CD4-positive, alpha-beta T cell treated with Interleukin-21 for 1 hour (primary cell): ENCODE results near the gene GYS1.

Source experiments
- DNase-seq: peaks from one replicate; pipeline ENCODE4 v3.0.0-alpha.2; 2020

Gene GYS1

DNA sequence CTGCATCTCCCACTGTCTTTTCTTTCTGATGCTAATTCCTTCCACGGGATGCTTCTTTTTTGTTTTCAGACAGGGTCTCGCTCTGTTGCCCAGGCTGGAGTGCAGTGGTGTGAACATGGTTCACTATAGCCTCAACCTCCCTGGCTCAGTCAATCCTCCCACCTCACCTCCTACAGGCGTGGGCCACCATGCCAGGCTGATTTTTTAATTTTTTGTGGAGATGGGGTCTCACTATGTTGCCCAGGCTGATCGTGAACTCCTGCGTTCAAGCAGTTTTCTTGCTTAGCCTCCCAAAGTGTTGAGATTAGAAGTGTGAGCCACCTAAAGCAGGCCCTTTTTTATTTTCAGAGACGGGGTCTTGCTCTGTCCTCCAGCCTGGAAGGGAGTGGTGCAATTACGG is 4.8 kb downstream of the GYS1 start:
- DNase-seq, result no peak

DNA sequence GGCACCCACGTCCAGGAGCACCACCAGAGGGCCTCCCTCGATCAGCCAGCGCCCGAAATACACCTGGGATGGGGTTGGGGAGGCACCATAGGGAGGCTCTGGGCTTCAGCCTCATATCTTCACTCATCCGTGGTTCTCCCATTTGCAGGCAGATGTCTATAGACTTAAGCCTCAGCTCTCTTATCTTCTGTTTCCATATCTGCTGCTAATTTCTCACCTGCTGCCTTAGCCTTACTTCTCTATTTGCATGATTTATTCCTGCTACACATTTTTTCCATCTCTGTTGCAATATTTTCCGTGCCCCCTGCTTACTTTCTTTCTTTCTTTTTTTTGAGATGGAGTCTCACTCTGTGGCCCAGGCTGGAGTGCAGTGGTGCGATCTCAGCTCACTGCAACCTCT is 5.8 kb downstream of the GYS1 start:
- no peak for DNase-seq

DNA sequence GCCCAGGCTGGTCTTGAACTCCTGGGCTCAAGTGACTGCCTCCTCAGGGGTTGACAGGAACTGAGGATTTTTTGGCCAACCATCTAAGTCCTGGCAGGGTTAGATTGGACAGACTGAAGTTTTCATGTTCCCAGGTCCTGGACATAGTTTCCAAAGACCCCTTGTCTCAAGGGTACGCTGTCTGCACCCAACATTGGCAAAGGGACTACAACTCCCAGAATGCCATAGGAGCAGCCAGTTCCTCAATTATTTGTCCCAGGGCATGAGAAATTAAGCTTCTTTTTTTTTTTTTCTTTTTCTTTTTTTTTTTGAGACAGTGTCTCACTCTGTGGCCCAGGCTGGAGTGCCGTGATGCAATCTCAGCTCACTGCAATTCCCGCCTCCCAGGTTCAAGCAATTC is 6.9 kb downstream of the GYS1 start:
- DNase-seq, result no peak

DNA sequence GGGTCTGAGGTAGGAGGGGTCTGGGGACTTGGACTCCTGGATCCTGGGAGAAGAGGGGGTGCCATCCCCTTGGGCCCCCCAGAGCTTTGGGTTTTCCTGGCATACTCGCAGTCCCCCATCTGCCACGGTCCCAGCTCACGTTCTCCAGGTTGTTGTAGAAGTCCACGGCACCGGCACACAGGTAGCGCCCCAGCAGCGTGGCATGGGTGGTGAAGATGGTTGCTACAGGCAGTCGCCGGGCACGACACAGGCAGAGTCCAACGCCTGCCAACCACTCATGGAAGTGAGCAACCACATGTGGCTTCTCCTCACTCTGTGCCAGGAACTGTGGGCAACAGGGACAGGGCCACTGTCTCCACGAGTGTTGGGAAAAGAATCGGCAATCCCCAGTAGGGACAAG is 7.4 kb downstream of the GYS1 start:
- DNase-seq, result no peak

DNA sequence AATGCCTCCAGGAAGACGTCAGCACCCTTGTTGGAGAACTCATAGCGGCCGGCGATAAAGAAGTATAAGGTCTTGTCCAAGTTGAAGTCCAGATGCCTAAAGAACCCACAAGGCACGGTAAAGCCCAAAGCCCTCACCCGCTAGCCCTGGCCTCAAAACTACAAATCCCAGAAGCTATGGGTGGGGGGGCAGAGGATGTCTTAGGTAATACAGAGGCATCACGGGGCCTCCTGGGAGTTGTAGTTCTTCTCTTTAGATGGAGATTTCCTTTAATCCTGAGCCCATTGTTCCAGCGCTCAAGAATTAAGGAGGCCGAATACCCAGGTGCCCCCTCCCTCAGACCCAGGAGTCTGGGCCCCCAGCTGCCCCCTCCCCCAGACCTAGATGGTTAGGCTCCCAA is 10.8 kb downstream of the GYS1 start:
- no peak for DNase-seq

DNA sequence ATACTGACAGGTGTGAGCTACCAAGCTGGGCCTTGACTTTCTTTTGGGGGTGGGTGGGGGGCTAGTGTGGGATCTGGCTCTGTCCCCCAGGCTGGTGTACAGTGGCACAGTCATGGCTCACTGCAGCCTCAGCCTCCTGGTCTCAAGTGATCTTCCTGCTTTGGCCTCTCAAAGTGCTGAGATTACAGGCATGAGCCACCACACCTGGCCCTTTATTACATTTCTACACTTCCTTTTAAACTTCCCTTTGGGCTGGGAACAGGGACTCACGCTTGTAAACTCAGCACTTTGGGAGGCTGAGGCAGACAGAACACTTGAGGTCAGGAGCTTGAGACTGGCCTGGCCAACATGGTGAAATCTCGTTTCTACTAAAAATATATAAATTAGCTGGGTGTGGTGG is 16.0 kb downstream of the GYS1 start:
- no peak for DNase-seq

DNA sequence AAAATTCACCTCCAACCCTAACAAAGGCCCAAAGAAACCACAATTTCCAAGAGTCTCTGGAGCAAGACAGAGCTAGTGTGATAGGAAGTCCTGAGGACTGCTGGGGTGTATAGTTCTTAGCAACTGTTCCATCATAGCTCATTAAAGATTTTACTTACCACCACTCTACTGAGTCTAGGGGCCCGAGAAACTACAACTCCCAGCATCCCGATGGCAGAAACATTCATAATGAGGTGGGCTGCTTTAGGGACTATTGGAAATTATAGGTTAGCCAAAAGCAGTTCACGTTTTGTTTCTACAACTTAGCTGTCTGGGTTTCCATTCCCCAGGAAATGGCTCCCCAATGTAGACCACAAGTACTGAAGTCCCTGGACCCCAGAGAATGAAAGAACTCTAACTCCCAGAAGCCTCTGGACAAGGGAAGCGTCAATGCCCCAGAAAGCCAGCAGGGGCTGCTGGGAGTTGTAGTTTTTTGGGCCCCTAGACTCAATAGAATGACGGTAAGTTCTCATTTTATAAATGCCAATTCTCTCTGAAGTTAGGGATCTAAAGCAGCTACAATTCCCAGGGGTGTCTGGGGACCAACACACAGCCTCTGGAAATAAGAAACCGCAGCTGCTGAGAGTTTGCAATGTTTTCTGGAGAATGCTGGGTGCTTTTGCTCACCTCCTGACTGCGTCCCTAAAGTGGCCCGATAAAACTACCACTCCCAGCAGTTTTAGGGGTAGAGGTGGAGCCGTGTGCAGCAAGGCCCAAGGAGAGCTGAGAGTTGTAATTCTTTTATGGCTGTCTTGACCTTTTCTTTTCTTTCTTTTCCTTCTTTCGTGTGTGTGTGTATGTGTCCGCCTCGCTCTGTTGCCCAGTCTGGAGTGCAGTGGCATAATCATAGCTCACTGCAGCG is 16.9 kb downstream of the GYS1 start:
- peak; percentile 59 for DNase-seq

DNA sequence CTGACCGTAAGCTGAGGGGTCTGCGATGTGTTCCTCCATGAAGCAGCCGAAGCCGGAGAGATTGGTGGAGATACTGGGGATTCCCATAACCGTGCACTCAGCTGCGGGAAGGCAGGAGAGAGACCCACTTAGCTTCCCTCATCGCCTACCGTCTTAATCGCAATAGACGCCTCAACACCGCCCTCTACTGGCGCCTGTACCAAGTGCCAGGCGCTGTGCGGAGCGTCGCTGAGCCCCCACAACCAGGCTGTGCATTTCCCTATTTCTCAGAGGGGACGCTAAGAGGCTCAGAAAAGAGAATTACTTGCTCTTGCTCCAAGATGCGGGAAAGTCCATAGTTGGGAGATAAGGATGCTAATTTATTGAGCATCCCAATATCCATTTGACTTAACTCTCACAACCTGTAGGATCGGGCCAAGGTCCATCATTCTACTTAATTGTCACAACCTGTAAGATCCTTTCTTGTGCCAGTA is 22.1 kb downstream of the GYS1 start:
- DNase-seq, result peak; percentile 81

DNA sequence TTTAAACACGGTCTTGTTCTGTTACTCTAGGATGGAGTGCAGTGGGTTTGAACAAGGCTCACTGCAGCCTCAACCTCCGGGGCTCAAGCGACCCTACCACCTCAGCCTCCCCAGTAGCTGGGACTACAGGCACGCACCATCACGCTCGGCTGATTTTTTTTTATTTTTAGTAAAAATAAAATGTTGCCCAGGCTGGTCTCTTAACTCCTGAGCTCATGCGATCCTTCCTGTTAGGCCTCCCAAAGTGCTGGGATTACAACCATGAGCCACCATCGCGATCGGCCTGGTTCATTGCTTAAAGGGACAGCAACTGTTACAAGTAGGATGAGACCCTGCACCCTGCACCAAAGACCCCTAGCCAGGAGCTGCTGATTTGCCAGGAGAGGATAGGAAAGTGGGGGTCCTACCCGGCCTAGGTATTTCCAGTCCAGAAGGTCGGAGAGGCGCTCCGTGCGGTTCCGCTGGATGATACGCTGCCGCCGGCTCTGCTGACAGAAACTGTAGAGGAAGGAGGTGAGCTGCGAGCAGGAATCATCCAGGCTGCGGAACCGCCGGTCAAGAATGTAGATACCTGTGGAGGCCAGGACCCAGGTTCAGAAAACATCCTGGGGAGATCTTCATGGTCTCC is 22.9 kb downstream of the GYS1 start:
- no peak for DNase-seq

DNA sequence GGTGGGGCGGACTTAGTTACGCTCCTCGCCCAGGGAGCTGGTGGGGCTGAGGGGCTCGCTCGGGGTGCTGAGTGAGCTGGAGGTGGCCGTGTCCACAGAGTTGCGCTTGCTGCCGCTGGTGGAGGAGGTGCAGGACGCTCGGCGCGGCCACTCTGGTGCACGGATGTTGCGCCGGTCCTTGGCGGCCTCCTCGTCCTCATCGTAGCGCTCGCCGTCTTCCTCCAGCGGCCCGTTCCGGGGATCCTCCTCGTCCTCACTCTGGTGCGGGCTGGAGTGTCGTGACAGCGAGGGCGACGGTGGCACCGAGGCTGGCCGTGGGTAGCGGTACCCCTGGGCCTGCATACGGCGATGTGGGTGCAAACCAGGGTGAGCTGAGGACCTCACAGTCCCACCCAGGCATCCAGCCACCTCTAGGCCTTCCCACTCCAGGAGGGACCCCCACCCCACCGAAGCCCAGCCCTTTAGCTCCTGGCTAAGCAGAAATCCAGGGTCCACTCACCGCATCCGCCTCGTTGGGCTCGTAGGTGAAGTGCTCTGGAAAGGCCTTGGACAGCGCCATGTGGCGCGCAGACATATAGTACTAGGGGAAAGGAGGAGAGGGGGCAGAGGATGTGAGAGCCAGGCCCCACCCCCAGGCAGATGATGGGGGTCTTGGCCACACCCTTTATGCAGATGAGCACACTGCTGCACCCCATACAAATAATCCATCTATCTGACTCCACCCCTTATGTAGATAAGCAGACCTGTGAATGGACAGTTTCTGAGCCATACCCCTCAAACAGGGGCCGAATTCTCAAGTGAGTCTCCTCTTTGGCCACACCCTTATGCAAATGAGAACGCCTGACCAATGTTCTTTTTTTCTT is 23.6 kb downstream of the GYS1 start:
- no peak for DNase-seq

DNA sequence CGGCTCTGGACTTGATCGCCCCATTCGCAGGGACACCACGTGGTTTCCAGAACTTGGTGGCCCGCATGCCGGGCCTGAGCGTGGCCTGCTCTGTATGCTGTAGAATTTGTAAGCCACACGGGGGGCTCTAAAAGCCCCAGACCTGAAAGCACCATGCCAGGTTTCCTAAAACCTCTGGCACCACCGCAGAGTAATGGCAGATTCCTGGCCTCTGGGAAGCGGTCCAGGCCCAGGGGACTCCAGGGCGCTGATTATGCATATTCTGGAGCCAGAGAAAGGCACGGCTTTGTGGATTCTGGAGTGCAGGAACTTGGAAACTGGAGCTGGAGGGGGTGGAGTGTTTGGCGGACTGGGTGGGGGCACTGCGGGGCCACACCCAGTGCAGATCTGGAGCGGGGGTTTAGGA is 24.3 kb downstream of the GYS1 start:
- no peak for DNase-seq

DNA sequence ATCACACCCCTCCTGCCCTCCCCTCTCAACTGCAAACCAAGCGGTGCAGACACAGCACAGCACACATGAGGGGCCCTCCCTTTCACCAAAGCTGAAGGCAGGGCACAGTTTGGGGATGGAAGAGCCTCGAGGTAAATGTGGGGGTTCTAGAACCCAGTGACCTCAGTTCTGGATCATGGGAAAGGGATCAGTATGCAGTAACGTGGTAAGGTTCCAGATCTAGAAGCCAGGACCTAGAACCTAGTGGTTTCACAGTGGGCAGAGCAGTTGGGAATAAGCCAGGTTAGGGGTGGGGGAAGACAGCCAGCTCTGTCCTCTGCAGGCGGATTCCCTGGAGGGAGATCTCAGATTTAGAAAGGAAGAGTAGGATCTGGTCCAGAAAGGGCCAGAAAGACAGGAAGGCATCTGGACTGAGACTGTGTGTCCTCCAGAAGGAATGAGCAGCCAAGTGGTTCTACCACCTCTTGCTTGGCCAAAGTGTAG is 24.9 kb downstream of the GYS1 start:
- no peak for DNase-seq

DNA sequence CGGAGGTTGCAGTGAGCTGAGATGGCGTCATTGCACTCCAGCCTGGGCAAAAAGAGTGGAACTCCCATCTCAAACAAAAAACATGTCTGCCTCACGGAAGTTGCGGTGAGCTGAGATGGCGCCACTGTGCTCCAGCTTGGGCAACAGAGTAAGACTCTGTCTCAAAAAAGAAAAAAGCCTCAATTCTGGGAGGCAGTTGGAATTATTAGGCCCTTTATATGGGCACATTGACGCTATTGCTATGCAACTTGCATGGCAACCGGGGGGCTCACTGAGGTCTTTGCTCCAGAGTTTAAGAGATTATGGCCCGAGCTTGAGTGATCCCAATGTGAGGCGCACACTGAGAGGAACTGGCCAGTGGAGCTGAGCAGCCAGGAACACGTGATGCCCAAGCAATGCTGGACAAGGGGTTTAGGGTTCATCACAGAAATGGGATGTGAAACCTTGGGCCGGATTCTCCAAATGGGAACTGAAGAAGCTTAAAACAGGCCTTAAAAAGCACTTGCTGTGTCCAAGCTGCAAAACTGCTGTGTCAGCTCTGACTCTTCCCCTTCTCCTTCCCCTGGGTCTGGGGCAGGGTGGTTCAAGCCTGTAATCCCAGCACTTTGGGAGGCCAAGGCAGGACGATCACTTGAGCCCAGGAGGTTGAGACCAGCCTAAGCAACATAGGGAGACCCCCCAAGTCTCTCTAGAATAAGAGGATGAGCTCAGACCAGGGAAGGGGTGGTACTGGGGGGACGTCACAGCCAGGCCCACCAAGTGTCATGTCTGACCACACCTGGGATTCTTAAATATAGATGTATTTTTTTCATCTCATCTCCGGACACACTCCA is 25.5 kb downstream of the GYS1 start:
- DNase-seq, result peak; percentile 36

DNA sequence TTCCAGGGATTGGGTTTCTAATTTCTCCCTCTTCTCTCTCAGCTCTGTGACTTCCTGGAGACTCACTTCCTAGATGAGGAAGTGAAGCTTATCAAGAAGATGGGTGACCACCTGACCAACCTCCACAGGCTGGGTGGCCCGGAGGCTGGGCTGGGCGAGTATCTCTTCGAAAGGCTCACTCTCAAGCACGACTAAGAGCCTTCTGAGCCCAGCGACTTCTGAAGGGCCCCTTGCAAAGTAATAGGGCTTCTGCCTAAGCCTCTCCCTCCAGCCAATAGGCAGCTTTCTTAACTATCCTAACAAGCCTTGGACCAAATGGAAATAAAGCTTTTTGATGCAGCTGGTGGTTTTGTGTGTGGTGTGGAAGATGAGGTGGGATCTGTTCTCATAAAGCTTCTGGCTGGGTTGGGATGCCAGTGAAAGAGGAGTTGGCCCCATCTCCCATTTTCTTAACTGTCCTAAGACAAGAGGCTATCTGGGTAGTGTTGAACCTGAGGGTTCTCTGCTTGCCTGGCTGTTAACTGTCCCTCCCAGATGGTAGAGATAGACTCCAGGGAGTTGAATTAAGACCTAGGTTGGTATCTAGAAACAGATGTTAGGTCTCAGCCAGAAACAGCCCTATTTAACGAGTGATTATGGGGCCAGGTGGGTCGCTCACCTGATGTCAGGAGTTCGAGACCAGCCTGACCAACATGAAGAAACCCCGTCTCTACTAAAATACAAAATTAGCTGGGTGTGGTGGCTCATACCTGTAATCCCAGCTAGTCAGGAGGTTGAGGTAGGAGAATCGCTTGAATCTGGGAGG is 26.4 kb downstream of the GYS1 start:
- DNase-seq, result no peak

DNA sequence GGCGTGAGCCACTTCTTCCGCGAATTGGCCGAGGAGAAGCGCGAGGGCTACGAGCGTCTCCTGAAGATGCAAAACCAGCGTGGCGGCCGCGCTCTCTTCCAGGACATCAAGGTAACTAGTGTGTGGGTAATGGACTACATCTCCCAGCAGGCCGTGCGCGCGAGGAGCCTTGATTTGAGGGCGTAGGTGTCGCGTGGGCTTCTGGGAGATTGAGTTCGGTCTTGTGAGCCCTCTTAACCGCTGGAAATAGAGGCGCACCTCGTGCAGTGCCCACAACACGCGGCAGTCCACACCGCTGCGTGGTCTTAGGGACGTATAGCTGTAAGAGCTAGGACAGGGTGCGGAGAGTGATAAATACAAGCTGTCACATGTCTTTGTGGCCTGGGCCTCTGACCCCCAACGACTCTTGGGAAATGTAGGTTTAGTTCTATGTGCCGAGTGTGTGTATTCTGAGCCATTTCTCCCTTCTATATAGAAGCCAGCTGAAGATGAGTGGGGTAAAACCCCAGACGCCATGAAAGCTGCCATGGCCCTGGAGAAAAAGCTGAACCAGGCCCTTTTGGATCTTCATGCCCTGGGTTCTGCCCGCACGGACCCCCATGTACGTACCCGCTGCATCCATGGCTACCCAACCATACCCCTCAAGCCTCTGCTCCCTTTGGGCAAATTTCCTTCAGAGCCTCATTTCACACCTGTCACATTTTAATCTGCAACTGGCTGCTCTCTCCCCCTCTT is 27.1 kb downstream of the GYS1 start:
- DNase-seq, result peak; percentile 90

DNA sequence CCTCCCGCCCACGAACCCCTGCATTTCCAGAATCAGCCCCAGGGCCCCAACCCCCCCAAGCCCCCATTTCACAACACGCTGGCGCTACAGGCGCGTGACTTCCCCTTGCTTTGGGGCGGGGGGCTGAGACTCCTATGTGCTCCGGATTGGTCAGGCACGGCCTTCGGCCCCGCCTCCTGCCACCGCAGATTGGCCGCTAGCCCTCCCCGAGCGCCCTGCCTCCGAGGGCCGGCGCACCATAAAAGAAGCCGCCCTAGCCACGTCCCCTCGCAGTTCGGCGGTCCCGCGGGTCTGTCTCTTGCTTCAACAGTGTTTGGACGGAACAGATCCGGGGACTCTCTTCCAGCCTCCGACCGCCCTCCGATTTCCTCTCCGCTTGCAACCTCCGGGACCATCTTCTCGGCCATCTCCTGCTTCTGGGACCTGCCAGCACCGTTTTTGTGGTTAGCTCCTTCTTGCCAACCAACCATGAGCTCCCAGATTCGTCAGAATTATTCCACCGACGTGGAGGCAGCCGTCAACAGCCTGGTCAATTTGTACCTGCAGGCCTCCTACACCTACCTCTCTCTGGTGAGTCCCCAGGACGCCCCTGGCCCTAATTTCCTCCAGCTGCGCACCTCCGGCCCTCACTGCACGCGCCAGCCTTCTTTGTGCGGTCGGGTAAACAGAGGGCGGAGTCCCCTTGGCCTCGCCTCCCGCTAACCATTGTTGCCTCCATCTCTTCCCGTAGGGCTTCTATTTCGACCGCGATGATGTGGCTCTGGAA is 27.9 kb downstream of the GYS1 start, which contains the start of gene FTL:
FTL (plus strand) TSS at position 270 of the 766 bp plus-strand sequence; CDS start at position 469, 199 bp downstream.
- DNase-seq, result peak; percentile 94

DNA sequence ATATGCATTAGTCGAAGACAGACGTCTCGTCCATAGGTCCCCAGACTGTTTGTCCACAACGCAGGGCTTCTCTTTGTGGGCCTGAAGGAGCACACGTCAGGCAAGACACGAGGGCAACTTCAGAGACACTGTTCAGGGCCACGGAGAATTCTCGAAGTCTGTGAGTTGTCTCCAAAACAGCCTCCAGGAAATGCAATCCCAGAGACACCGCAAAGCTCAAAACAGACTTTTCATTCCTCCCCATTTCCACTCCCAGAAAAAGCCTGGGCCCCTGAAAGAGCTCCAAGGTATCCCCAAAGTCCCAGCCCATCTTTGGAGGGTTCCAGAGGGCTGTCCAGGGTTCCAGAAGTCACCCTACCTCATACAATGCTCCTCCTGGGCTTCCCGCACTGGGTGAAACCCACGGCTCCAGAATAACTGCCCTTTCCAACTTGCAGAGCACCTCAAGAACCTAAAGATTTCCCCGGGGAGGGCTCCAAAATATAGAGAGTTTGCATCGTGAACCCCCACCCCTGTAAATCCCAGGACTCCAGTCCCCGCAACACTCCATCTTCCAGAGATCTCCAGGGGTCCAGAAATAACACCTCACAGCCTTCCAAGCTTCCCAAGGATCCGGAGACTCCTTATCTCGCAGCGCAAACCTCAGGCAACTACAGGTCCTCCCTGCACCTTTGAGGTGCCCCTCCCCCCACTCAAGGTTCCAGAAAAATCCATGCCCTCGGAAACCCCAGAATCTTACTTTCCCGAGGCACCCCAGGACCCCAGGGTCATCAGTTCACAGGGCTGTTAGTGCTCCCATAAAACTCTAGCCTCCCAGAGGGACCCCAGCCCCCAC is 28.7 kb downstream of the GYS1 start:
- DNase-seq, result no peak

DNA sequence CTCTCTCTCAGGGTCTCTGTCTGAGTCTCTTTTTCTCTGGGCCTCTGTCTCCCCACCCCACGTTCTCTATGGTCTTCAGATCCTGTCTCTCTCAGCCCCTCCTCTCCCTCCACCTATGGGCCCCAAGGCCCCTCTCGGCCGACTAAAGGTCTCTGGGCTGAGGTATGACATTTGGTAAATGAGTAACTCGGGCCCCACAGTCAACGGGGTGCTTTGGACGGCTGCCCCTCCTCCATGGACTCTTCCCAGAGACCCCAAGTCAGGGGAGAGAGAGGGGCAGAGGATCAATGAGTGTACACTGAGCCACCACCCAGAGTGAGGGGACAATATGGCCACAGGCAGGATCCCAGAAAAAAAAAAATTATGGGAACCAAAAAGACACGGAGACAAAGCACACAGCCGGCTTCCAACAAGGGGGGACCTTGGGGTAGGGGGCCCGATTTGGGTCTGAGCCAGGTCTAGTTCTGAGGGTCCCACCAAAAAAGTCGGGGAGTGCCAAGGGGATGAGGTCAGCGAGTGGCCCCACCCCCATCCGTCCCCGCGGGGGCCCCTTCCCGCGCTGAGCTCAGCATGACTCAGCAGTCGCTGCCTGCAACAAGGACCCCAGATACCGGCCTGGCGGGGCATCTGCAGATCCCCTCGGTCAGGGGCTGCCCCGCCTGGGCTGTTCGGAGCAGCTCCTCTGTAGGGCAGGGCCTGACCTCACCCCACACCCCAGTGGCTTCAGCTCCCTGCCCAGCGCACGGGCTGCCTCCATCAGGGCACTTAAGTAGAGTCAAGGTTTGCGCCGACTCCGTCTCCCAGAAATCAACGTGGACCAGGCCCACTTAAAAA is 29.5 kb downstream of the GYS1 start:
- DNase-seq, result peak; percentile 59
